GM12801 (cell line): ENCODE measurements around the gene NOD1.

Experiments used
- TF ChIP-seq, protein P1 (sequence below): IDR thresholded peaks from one replicate; pipeline ENCODE4 v1.5.1; 2011; ENCODE audit warnings: control low read depth; ENCODE audit not compliant: insufficient read length; ENCODE audit errors: extremely low read depth

The NOD1 gene

DNA sequence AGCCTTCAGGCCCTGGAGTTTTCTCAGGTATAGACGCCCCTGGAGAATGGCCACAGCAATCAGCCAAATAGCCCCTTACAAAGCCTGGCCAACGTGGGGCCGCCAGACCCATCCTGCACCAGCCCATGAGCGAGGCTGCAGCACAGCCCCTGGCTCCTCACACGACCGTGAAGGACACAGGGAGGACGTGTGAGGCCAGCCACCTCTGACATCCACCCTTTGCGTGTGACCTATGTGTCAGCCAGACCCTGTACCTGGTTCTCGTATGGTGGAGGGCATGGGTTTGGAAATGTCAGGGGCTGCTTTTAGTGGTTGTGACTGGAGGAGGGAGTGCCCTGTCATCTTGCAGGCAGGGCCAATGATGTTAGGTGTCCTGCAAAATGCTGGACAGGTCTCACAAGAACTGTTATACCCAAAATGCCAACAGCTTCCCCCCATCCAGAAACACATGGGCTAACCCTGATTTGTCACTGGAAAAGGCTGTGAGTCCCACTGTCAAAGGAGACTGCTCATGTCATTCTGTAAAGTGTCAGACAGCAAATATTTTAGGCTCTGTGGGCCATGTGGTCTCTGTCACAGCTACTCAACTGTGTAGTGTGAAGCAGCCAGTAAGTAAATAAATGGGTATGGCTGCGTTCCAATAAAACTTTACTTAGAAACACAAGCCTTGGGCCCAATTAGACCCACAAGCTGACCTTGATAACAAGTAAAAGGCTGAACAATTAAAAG lies 30.0 kb downstream of the NOD1 start:
- TF ChIP-seq, protein P1, sequence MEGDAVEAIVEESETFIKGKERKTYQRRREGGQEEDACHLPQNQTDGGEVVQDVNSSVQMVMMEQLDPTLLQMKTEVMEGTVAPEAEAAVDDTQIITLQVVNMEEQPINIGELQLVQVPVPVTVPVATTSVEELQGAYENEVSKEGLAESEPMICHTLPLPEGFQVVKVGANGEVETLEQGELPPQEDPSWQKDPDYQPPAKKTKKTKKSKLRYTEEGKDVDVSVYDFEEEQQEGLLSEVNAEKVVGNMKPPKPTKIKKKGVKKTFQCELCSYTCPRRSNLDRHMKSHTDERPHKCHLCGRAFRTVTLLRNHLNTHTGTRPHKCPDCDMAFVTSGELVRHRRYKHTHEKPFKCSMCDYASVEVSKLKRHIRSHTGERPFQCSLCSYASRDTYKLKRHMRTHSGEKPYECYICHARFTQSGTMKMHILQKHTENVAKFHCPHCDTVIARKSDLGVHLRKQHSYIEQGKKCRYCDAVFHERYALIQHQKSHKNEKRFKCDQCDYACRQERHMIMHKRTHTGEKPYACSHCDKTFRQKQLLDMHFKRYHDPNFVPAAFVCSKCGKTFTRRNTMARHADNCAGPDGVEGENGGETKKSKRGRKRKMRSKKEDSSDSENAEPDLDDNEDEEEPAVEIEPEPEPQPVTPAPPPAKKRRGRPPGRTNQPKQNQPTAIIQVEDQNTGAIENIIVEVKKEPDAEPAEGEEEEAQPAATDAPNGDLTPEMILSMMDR = no peak

DNA sequence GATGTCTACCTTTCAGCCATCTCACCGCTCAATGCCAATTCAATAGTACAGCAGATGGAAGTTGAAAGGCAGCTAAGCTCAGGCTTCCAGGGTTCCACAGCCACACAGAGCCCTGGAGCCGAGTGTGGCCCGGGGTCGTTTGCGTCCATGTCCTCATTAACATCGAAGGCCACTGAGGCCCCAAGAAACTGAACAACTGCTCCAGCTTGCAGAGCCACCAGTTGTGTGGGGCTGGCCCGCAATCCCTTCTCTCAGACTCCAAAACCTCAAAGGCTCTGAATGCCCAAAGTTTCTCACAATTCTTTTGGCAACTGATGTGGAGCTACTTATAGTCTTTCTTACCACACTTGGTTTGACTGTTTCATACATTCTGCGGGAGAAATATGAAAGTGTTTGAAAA lies 31.1 kb downstream of the NOD1 start:
- TF ChIP-seq, protein P1 = no peak

DNA sequence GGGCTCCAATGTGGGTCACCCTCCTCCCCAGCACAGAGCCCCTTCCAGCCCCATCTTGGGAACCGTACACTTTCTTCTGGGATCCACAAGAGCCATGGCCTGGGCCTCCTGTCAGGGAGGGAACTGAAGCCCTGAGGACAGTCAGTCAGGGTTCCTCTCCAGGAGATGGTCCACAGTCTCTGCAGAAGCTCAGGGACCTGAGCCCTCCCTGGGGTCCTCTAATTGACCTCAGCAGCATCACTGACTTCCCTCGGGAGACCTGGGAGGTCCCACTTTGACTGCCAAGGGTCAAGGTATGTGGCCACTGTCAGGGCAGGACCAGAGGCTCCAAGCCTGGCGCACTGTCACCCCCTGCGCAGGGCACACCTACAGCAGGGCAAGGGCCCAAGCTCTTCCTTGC lies 32.3 kb downstream of the NOD1 start:
- TF ChIP-seq, protein P1 = no peak

DNA sequence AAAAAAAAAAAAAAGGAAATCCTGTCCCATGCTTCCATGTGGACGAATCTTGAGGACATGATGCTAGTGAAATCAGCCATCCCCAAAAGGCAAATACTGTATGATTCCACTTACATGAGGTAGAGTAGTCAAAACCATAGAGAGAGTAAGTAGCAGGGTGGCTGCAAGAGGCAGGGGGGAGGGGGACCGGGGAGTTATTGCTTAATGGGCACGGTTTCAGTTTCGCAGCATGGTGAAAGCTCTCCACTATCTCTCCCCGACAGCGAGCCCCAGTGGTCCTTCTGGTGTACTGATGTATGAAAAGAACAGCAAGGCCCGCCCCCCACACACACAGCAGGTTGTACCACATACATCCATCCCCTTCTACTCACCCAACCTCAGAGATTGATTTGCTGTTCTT lies 32.8 kb downstream of the NOD1 start:
- TF ChIP-seq, protein P1 = no peak

DNA sequence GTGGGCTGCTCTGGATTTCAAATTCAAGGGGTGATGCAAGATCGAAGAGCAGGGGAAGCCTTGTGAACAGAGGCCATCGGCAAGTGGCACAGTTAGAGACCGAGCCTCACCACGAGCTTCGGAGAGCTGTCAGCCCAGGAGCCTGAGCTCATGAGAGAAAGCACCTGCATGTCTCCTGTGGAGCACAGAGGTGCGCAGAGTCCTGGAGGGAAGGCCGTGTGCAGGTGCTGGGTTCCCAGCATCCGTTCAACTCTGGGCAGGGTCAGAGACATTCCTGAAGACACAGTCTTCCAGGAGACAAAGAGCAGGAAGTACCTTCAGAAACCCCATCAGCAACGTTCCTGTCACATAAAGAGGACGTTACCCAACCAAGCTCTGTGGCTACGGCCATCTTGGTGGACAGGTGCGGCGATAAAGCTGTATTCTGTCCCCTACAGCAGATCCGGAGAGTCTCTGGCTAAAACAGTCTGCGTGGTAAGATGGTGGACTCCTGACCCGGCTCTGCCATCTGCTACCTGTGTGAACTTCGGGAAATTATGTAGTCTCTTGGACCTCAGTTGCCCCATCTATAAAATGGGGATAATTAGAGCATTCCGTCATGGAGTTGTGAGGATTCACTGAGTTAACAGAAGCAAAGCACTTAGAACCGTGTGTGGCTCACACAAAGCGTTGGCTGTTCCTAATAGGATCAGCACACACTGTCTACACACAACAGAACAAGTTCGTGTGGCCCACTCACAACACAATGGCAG lies 40.6 kb downstream of the NOD1 start:
- TF ChIP-seq, protein P1 = no peak

DNA sequence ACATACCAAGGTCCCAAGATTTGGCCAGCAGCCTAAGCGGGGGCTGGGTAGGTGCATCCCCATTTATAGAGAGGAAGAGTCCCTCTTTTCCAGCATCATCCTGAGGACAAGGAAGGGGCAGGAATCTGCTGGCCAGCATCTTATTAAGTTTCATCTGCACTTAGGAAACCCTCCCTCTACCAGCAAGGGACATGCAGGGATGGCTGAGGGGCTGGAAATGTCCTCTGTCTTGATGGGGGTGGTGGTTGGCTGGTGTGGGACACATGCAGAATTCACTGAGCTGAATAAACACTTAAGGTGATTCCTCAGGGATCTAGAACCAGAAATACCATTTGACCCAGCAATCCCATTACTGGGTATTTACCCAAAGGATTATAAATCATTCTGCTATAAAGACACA lies 42.1 kb downstream of the NOD1 start:
- TF ChIP-seq, protein P1 = no peak

DNA sequence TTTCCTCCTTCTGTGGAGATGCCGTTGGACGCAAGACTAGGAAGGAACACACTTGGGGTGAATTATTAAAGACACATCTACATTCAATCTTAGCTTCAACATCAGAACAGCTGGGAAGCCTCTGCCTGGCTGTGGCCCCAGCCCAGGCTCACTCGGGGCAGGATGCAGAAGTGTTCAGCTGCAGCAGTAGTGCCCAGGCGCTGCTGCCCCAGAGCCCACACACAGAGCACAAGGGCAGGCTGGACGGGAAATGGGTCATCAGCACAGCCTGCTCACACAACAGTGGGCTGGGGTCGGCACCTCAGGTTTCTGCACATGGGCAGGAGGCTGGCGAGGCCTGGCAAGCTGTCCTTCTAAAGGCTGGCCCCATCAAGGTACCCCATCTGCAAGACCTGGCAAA lies 42.5 kb downstream of the NOD1 start:
- TF ChIP-seq, protein P1 = no peak
